ENCODE results near the gene DNAH7. TPM values are rescaled to one million over a fixed set of nuclear protein-coding genes. Genes with fewer than 3 reads are reported as not detected.

Gene DNAH7
- total and polyA plus RNA-seq, 2 of the 8 experiments (the other 6 are each of a cell fraction or from before 2014, with no cell fraction given), result 0.07 to 0.08 TPM

DNA sequence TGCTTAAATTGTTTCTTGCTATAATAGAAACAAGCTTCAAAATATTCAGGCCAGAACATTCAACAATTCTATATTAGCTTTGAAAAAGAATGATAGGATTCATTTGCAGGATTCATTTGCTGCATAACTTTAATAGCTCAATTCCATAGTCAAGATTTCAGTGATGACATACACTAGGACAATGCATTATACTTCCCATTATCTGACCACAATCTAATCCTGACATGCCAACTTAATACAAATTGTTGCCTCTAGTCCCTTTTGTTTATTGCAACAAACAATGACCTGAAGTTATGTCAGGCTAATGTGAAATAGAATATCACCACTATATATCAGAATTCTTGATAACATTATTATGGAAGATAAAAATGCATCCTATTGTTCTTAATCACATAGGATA lies 169.4 kb downstream of the DNAH7 start:
- no peak overlapping the region for H3K4me3 ChIP-seq (ENCODE audit: extremely low read depth in 1 of 4, insufficient read depth in 2 of 4, low read depth in 3 of 4, low read length in 4 of 4)

More for the DNA sequence above, 169.4 kb downstream of the DNAH7 start:
- FAIRE-seq (no peak), DNase-seq (ENCODE audit: low read depth in 1 of 2, low spot score in 2 of 2) (no peak)
- Histone ChIP-seq H3K4me2 (ENCODE audit: insufficient read depth in 1 of 2, low read depth in 2 of 2, low read length in 2 of 2) (no peak overlapping the region), H2BK120ac (replicated peaks; ENCODE audit: low read depth, low read length) (no peak overlapping the region), H4K5ac (ENCODE audit: insufficient read length, low read depth, low read length) (no peak overlapping the region), H2AFZ (ENCODE audit: low read length) (no peak overlapping the region), H3K23ac (ENCODE audit: insufficient read length) (no peak overlapping the region), H3K56ac (replicated peaks; ENCODE audit: insufficient read length, low read depth, low read length) (no peak overlapping the region), H4K8ac (ENCODE audit: extremely low read depth, insufficient read depth, low read length) (no peak overlapping the region), H3K9me3 (ENCODE audit: insufficient read depth in 2 of 2, low read depth in 1 of 2, low read length in 1 of 2) (no peaks in the 10 kb centered on the region), H4K20me1 (replicated peaks in 1 of 2; ENCODE audit: control insufficient read depth in 1 of 2, insufficient read depth in 2 of 2, low read length in 2 of 2) (no peaks in the 10 kb centered on the region), H3K27ac (ENCODE audit: low read depth, low read length) (no peak overlapping the region), H2BK20ac (ENCODE audit: low read length) (no peak overlapping the region), H3K4me1 (replicated peaks in 1 of 4; ENCODE audit: control insufficient read depth in 3 of 4, insufficient read depth in 4 of 4, low read length in 3 of 4) (no peaks in the 10 kb centered on the region), H3K79me1 (ENCODE audit: low read depth, low read length) (no peaks in the 10 kb centered on the region), H3K18ac (ENCODE audit: extremely low read depth, low read length) (no peak overlapping the region), H3K36me3 (ENCODE audit: control insufficient read depth in 2 of 4, insufficient read depth in 4 of 4, low read length in 3 of 4) (no peaks in the 10 kb centered on the region), H2AK5ac (ENCODE audit: low read depth, low read length) (no peak overlapping the region), H2BK5ac (ENCODE audit: low read depth, low read length) (no peak overlapping the region), H3K4ac (replicated peaks; ENCODE audit: insufficient read length, low read depth, low read length) (no peak overlapping the region), H3K79me2 (ENCODE audit: control insufficient read depth in 1 of 2, insufficient read depth in 2 of 2, low read length in 2 of 2) (no peaks in the 10 kb centered on the region), H3K9ac (replicated peaks in 1 of 4; ENCODE audit: extremely low read depth in 1 of 4, low read depth in 3 of 4, low read length in 3 of 4) (no peak overlapping the region), H2BK12ac (ENCODE audit: low read depth, low read length) (no peak overlapping the region), H3K23me2 (ENCODE audit: low read depth, low read length) (no peaks in the 10 kb centered on the region), H4K91ac (replicated peaks; ENCODE audit: insufficient read length, low read length) (no peak overlapping the region), H3K27me3 (replicated peaks in 1 of 4; ENCODE audit: control insufficient read depth in 3 of 4, extremely low read depth in 1 of 4, insufficient read depth in 3 of 4, low read length in 3 of 4) (no peaks in the 10 kb centered on the region), H2BK15ac (ENCODE audit: low read length) (no peak overlapping the region), H3K14ac (ENCODE audit: insufficient read length) (no peak overlapping the region)
- TF ChIP-seq KDM4A (IDR thresholded peaks at IDR 0.05; ENCODE audit: low read depth, low read length, severe bottlenecking), result no peak
- no peak for TF ChIP-seq SIX5 (IDR thresholded peaks at IDR 0.05; ENCODE audit: low read depth, low read length)
- TF ChIP-seq PHF8 (conservative IDR thresholded peaks at IDR 0.05; ENCODE audit: low read depth, low read length), result no peak
- no peak for TF ChIP-seq EP300 (IDR thresholded peaks at IDR 0.05; ENCODE audit: borderline replicate concordance in 1 of 2, low read depth in 2 of 2, low read length in 2 of 2)
- TF ChIP-seq CHD1 (IDR thresholded peaks at IDR 0.05; ENCODE audit: low read depth, low read length), result no peak
- ChIA-PET CTCF (ENCODE audit: partially characterized antibody) (no interaction called here), POLR2A (ENCODE audit: partially characterized antibody) (no interaction called here)
